CD4-positive, alpha-beta memory T cell (primary cell): Measurements from ENCODE around the gene RBBP8. TPM values are rescaled to one million over a fixed set of nuclear protein-coding genes. Genes with fewer than 3 reads are reported as not detected.
A peak's percentile ranks its signal among the peaks of the same experiment; 100 is the strongest.
"Not testable (repeated sequence)": the region's sequence is repeated elsewhere in the genome, so short reads cannot be mapped to it uniquely, and the experiment has no call there.

Source experiments
- CTCF ChIA-PET: fragments of 350-600 bp; sonication (Branson Sonifier 250); formaldehyde crosslinking; loops from one replicate; lab custom pipeline; 2021; ENCODE audit warnings: inconsistent platforms; ENCODE audit not compliant: partially characterized antibody; lab: Charles Lee
- POLR2A ChIA-PET: fragments of 350-600 bp; sonication (Branson Sonifier 250); formaldehyde crosslinking; loops from one replicate; lab custom pipeline; 2021; ENCODE audit not compliant: partially characterized antibody; lab: Charles Lee
- DNase-seq, 5 donors: peaks; one replicate each; pipeline versions ENCODE4 v3.0.0 to v3.0.0-alpha.2; 2020 to 2022; ENCODE audit warnings: mixed read lengths in 1 of 5
- H3K27ac ChIP-seq: one replicate; pipeline ENCODE4 v1.7.0; 2013; ENCODE audit warnings: low read depth, low read length
- H3K27me3 ChIP-seq: 2 replicates; pipeline ENCODE4 v1.7.0; 2013; ENCODE audit warnings: mild to moderate bottlenecking, low read length, moderate library complexity; ENCODE audit not compliant: insufficient read depth
- H3K36me3 ChIP-seq: 2 replicates; pipeline ENCODE4 v1.7.0; 2013; ENCODE audit warnings: mild to moderate bottlenecking, low read length, moderate library complexity; ENCODE audit not compliant: insufficient read depth
- H3K4me1 ChIP-seq: 2 replicates; pipeline ENCODE4 v1.7.0; 2013; ENCODE audit warnings: mild to moderate bottlenecking, low read length, moderate library complexity; ENCODE audit not compliant: insufficient read depth
- H3K4me3 ChIP-seq, 2 donors: one replicate each; pipeline ENCODE4 v1.7.0; 2013; ENCODE audit warnings: low read length in 2 of 2, mild to moderate bottlenecking in 1 of 2
- H3K9me3 ChIP-seq, 2 donors: one replicate each; pipeline ENCODE4 v1.7.0; 2013; ENCODE audit warnings: low read length in 2 of 2, control low read depth in 1 of 2; ENCODE audit not compliant: control insufficient read depth in 1 of 2
- H3K27ac Mint-ChIP-seq, 7 donors: one replicate each; pipeline ENCODE4 v1.8.0; 2020 to 2021; ENCODE audit warnings: mixed read lengths in 7 of 7, mild to moderate bottlenecking in 6 of 7, inconsistent platforms in 3 of 7, moderate library complexity in 3 of 7
- H3K27me3 Mint-ChIP-seq, 2 donors: one replicate each; pipeline ENCODE4 v1.8.0; 2020 to 2021; ENCODE audit warnings: mixed read lengths in 2 of 2
- H3K36me3 Mint-ChIP-seq, 2 donors: one replicate each; pipeline ENCODE4 v1.8.0; 2020 to 2021; ENCODE audit warnings: mixed read lengths in 2 of 2, inconsistent platforms in 1 of 2, mild to moderate bottlenecking in 1 of 2
- H3K4me1 Mint-ChIP-seq, 4 donors: one replicate each; pipeline ENCODE4 v1.8.0; 2020 to 2021; ENCODE audit warnings: mixed read lengths in 4 of 4, mild to moderate bottlenecking in 1 of 4
- H3K4me3 Mint-ChIP-seq, 8 donors: one replicate each; pipeline ENCODE4 v1.8.0; 2020 to 2021; ENCODE audit warnings: mixed read lengths in 8 of 8, mild to moderate bottlenecking in 7 of 8, moderate library complexity in 6 of 8, inconsistent platforms in 3 of 8
- H3K9me3 Mint-ChIP-seq, 8 donors: one replicate each; pipeline ENCODE4 v1.8.0; 2020 to 2021; ENCODE audit warnings: mixed read lengths in 8 of 8, mild to moderate bottlenecking in 5 of 8, inconsistent platforms in 3 of 8, moderate library complexity in 1 of 8
- intact Hi-C: fragments of 100-400 bp; cut with micrococcal nuclease; formaldehyde crosslinking; loops from one replicate; pipeline ENCODE4 v1.15.1; 2023
- polyA plus RNA-seq, 2 donors: library from polyadenylated mRNA; unstranded; fragments of 300-500 nt; fragmentation: Illumina TruSeq; gene quantifications; one replicate each; pipeline ENCODE4 v1.2.3, GENCODE V29; 2021
- total RNA-seq, 2 experiments: library from RNA; stranded (reverse); gene quantifications; one replicate each; pipeline ENCODE4 v1.2.3, GENCODE V29; 2021

Gene RBBP8
- 1 to 10 TPM; 1.4 to 3.0 TPM for total RNA-seq
- 1 to 10 TPM; 1.9 to 3.0 TPM for polyA plus RNA-seq

GRCh38 chr18:22933206-22933965 is at the start of gene RBBP8:
Gene RBBP8 (plus strand): TSS chr18:22933328. CDS start chr18:22936852, 3,524 bp downstream.
- Mint-ChIP-seq H3K27me3 (no peaks in the 10 kb centered on the region), H3K4me1 (peaks cover 10 to 16% (median 12%) of the 10 kb centered on the region in 4 donors), H3K4me3 (peak within 1 kb of the TSS; percentile 85 to 94 (median 88)), H3K27ac (peak within 1 kb of the TSS; percentile 79 to 98 (median 93)), H3K9me3 (no peaks in the 10 kb centered on the region), H3K36me3 (peaks cover 0 to 2% of the 10 kb centered on the region in 2 donors)
- POLR2A ChIA-PET: interaction anchor here (0.8 to 1.3 kb wide), 5 partner anchors 14 to 478 kb away, joined by 3 to 5 read pairs (median 4); no protein-coding TSS in a partner anchor
- H3K27me3 ChIP-seq: no peaks in the 10 kb centered on the region
- no peaks in the 10 kb centered on the region for H3K9me3 ChIP-seq
- DNase-seq: peak; percentile 70 to 90 (median 86)
- CTCF ChIA-PET: interaction anchor here (0.5 to 6.5 kb wide), 8 partner anchors 16 to 479 kb away, joined by 3 to 132 read pairs (median 4); no protein-coding TSS in a partner anchor
- intact Hi-C loops: loop anchor here (2.0 to 5.0 kb wide), 5 partner anchors 137 to 654 kb away; partner anchors contain the start of genes NPC1, RIOK3 and RMC1
- no peaks in the 10 kb centered on the region for H3K36me3 ChIP-seq
- peak within 1 kb of the TSS; percentile 82 for H3K27ac ChIP-seq
- H3K4me3 ChIP-seq: peak within 1 kb of the TSS; percentile 59 to 90
- peaks cover 7% of the 10 kb centered on the region for H3K4me1 ChIP-seq

DNA sequence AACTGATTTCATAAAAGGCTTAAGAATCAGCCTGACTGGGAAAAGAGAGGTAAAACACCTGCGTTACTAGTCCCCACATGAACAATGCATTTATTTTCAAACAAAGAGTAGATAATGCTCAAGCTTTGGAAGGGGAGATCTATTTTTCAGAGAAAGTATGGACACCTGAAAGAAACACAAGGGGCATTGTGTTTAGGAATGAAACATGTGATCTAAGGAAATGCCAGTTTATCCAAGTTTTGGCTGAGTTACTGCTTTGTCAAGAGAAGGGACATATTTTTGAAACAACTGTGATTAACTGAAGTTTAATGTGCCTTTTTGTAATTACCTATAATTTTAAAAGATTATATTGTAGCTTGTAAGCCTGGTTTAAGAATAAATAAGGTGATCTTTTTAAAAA is 49.3 kb upstream of the RBBP8 start:
- no peak overlapping the region for H3K27ac ChIP-seq
- H3K9me3 Mint-ChIP-seq: peaks cover 0 to 11% (median 4%) of the 10 kb centered on the region in 8 donors
- no peak overlapping the region for H3K4me3 Mint-ChIP-seq
- no peaks in the 10 kb centered on the region for H3K27me3 ChIP-seq
- DNase-seq: no peak
- no peak overlapping the region for H3K27ac Mint-ChIP-seq
- no peaks in the 10 kb centered on the region for H3K36me3 ChIP-seq
- H3K36me3 Mint-ChIP-seq: peaks cover 0 to 7% of the 10 kb centered on the region in 2 donors
- no peaks in the 10 kb centered on the region for H3K9me3 ChIP-seq
- no peaks in the 10 kb centered on the region for H3K4me1 ChIP-seq
- peaks cover 5 to 19% of the 10 kb centered on the region in 2 donors for H3K27me3 Mint-ChIP-seq
- no peak overlapping the region for H3K4me3 ChIP-seq
- no peaks in the 10 kb centered on the region for H3K4me1 Mint-ChIP-seq
- POLR2A ChIA-PET: no interaction called here
- intact Hi-C loops: no loop called here
- CTCF ChIA-PET: no interaction called here

DNA sequence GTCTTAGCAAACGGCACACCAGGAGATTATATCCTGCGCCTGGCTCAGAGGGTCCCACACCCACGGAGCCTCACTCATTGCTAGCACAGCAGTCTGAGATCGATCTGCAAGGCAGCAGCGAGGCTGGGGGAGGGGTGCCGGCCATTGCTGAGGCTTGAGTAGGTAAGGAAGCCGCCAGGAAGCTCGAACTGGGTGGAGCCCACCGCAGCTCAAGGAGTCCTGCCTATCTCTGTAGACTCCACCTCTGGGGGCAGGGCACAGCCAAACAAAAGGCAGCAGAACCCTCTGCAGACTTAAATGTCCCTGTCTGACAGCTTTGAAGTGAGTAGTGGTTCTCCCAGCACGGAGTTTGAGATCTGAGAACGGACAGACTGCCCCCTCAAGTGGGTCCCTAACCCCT is 47.4 kb upstream of the RBBP8 start:
- intact Hi-C loops: not testable (repeated sequence)

DNA sequence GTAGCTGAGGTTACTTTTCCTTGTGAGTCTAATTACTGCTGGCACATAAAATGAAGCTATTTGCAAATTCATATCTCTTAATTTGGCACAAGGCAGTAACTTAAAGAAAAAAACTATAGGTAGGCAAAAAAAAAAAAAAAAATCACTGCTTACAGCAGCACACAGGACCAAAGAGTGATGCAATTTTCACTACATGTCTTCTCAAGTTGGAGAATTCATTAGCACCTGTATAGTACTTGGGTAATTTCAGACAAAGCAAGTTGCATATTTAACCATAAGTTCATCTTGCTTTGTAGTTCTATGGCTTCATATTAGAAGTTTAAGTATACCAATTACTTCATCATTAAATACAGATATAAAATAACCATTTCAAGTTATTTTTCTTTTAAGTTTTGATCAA is 33.7 kb upstream of the RBBP8 start:
- POLR2A ChIA-PET: no interaction called here

More for the DNA sequence above, 47.4 kb upstream of the RBBP8 start:
- peaks cover 2 to 14% (median 6%) of the 10 kb centered on the region in 8 donors for H3K9me3 Mint-ChIP-seq
- H3K27ac Mint-ChIP-seq, H3K4me3 ChIP-seq, H3K4me3 Mint-ChIP-seq, H3K4me1 ChIP-seq, DNase-seq, H3K36me3 Mint-ChIP-seq, H3K36me3 ChIP-seq, H3K27me3 ChIP-seq, CTCF ChIA-PET, POLR2A ChIA-PET, H3K9me3 ChIP-seq, H3K27ac ChIP-seq, H3K4me1 Mint-ChIP-seq: not testable (repeated sequence)
- peaks cover 5 to 19% of the 10 kb centered on the region in 2 donors for H3K27me3 Mint-ChIP-seq

GRCh38 chr18:22900558-22901238 is 32.4 kb upstream of the RBBP8 start:
- H3K9me3 Mint-ChIP-seq: peaks cover 0 to 7% (median 3%) of the 10 kb centered on the region in 8 donors
- no peak for DNase-seq
- no peaks in the 10 kb centered on the region for H3K9me3 ChIP-seq
- no peaks in the 10 kb centered on the region for H3K4me1 Mint-ChIP-seq
- intact Hi-C loops: no loop called here
- ChIA-PET CTCF (no interaction called here), POLR2A (no interaction called here)
- no peak overlapping the region for H3K4me3 Mint-ChIP-seq
- no peak overlapping the region for H3K27ac Mint-ChIP-seq
- no peaks in the 10 kb centered on the region for H3K36me3 Mint-ChIP-seq
- no peaks in the 10 kb centered on the region for H3K36me3 ChIP-seq
- no peak overlapping the region for H3K27ac ChIP-seq
- H3K4me1 ChIP-seq: no peaks in the 10 kb centered on the region
- H3K27me3 ChIP-seq: no peaks in the 10 kb centered on the region
- no peak overlapping the region for H3K4me3 ChIP-seq
- peaks cover 0 to 5% of the 10 kb centered on the region in 2 donors for H3K27me3 Mint-ChIP-seq

More for the DNA sequence above, 33.7 kb upstream of the RBBP8 start:
- intact Hi-C loops: no loop called here
- no peaks in the 10 kb centered on the region for H3K36me3 ChIP-seq
- Mint-ChIP-seq H3K4me1 (no peaks in the 10 kb centered on the region), H3K4me3 (no peak overlapping the region), H3K9me3 (peaks cover 0 to 8% (median 4%) of the 10 kb centered on the region in 8 donors), H3K27ac (no peak overlapping the region), H3K36me3 (no peaks in the 10 kb centered on the region), H3K27me3 (peaks cover 4 to 8% of the 10 kb centered on the region in 2 donors)
- H3K4me3 ChIP-seq: no peak overlapping the region
- DNase-seq: no peak
- no peaks in the 10 kb centered on the region for H3K4me1 ChIP-seq
- no peaks in the 10 kb centered on the region for H3K27me3 ChIP-seq
- H3K9me3 ChIP-seq: no peaks in the 10 kb centered on the region
- no peak overlapping the region for H3K27ac ChIP-seq
- CTCF ChIA-PET: no interaction called here

DNA sequence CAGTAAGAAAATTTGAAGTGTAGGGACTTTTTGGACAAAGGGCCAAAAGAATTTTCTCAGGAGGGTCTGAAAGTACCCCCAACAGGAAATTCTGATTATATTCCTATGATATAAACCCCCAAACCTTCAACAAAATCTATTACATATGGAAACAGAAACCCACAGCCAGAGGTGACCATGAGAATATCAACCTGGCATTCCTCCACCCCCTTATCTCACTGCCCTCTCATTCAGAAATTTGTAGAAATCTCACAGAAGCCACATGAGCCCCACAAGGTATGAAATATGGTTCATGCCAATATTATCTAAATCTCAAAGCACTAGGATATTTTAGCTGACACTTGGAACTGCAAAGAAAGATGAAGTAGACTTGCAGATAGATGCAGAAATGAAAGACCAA is 31.0 kb upstream of the RBBP8 start:
- no peaks in the 10 kb centered on the region for H3K4me1 Mint-ChIP-seq
- no peaks in the 10 kb centered on the region for H3K27me3 ChIP-seq
- POLR2A ChIA-PET: no interaction called here

DNA sequence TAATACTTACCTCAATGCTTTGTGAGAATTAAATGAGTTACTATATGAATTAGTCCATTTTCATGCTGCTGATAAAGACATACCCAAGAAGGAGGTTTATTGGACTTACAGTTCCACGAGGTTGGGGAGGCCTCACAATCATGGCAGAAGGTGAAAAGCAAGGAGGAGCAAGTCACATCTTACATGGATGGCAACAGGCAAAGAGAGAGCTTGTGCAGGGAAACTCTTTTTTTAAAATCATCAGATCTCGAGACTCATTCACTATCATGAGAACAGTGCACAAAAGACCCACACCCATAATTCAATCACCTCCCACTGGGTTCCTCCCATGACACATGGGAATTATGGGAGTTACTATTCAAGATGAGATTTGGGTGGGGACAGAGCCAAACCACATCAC is 29.9 kb upstream of the RBBP8 start:
- H3K27ac Mint-ChIP-seq, H3K9me3 Mint-ChIP-seq, H3K4me1 ChIP-seq, POLR2A ChIA-PET, H3K4me1 Mint-ChIP-seq, H3K27me3 ChIP-seq, CTCF ChIA-PET, H3K36me3 Mint-ChIP-seq, H3K9me3 ChIP-seq, H3K4me3 Mint-ChIP-seq, H3K36me3 ChIP-seq, H3K4me3 ChIP-seq, DNase-seq, intact Hi-C loops, H3K27me3 Mint-ChIP-seq, H3K27ac ChIP-seq: not testable (repeated sequence)

More for the DNA sequence above, 31.0 kb upstream of the RBBP8 start:
- CTCF ChIA-PET: no interaction called here
- intact Hi-C loops: no loop called here
- Mint-ChIP-seq H3K36me3 (no peaks in the 10 kb centered on the region), H3K9me3 (peaks cover 0 to 7% (median 3%) of the 10 kb centered on the region in 8 donors), H3K27me3 (peaks cover 0 to 3% of the 10 kb centered on the region in 2 donors), H3K27ac (no peak overlapping the region), H3K4me3 (no peak overlapping the region)
- Histone ChIP-seq H3K4me3 (no peak overlapping the region), H3K9me3 (no peaks in the 10 kb centered on the region), H3K4me1 (no peaks in the 10 kb centered on the region), H3K27ac (no peak overlapping the region), H3K36me3 (no peaks in the 10 kb centered on the region)
- no peak for DNase-seq
